NK-92 (cell line): ENCODE measurements around the gene PODXL2.

Experiments
- DNase-seq: peaks from one replicate; lab custom pipeline; 2025; ENCODE audit not compliant: unreplicated experiment; lab: John Stamatoyannopoulos, UW

The PODXL2 gene

GRCh38 chr3:127687228-127687737, 58.3 kb downstream of the PODXL2 start:
- no peak for DNase-seq

- no peak for DNase-seq
Measured at GRCh38 chr3:127688022-127688415, 59.0 kb downstream of the PODXL2 start.

- DNase-seq, result no peak
Measured at GRCh38 chr3:127688416-127689265, 59.7 kb downstream of the PODXL2 start.

GRCh38 chr3:127689266-127689860, 60.4 kb downstream of the PODXL2 start:
- DNase-seq, result no peak

GRCh38 chr3:127690106-127690505, 61.1 kb downstream of the PODXL2 start:
- DNase-seq, result no peak

GRCh38 chr3:127690823-127691452, 62.0 kb downstream of the PODXL2 start:
- no peak for DNase-seq

GRCh38 chr3:127691489-127691888, 62.5 kb downstream of the PODXL2 start:
- no peak for DNase-seq

- no peak for DNase-seq
Measured at GRCh38 chr3:127691974-127692373, 63.0 kb downstream of the PODXL2 start.

- no peak for DNase-seq
Measured at GRCh38 chr3:127692501-127693335, 63.7 kb downstream of the PODXL2 start.

- DNase-seq, result no peak
Measured at GRCh38 chr3:127693336-127693843, 64.4 kb downstream of the PODXL2 start.

- no peak for DNase-seq
Measured at GRCh38 chr3:127694467-127695215, 65.7 kb downstream of the PODXL2 start.

GRCh38 chr3:127697551-127698240, 68.7 kb downstream of the PODXL2 start:
- no peak for DNase-seq

- DNase-seq, result no peak
Measured at GRCh38 chr3:127698286-127698685, 69.3 kb downstream of the PODXL2 start.

GRCh38 chr3:127698691-127699415, 69.9 kb downstream of the PODXL2 start:
- DNase-seq, result no peak

GRCh38 chr3:127699416-127700300, 70.7 kb downstream of the PODXL2 start:
- DNase-seq, result no peak

GRCh38 chr3:127700406-127700805, 71.4 kb downstream of the PODXL2 start:
- no peak for DNase-seq

GRCh38 chr3:127701280-127701911, 72.4 kb downstream of the PODXL2 start:
- no peak for DNase-seq
